GM12872 (cell line): ENCODE measurements around the gene TGFBR2.

Experiments used
- CTCF ChIP-seq: IDR thresholded peaks from 3 replicates; pipeline ENCODE4 v1.5.1; 2011; ENCODE audit warnings: low read depth, mild to moderate bottlenecking, low read length, moderate library complexity; ENCODE audit not compliant: insufficient read depth

The TGFBR2 gene

GRCh38 chr3:30578986-30579579, 27.3 kb upstream of the TGFBR2 start:
- TF ChIP-seq CTCF = no peak

GRCh38 chr3:30581067-30581585, 25.3 kb upstream of the TGFBR2 start:
- no peak for TF ChIP-seq CTCF

- no peak for TF ChIP-seq CTCF
Measured at GRCh38 chr3:30581982-30582381, 24.4 kb upstream of the TGFBR2 start.

- TF ChIP-seq CTCF = no peak
Measured at GRCh38 chr3:30583973-30584372, 22.4 kb upstream of the TGFBR2 start.

GRCh38 chr3:30585654-30586053, 20.7 kb upstream of the TGFBR2 start:
- no peak for TF ChIP-seq CTCF

GRCh38 chr3:30586096-30586805, 20.1 kb upstream of the TGFBR2 start:
- TF ChIP-seq CTCF = no peak

- TF ChIP-seq CTCF = no peak
Measured at GRCh38 chr3:30586806-30587486, 19.5 kb upstream of the TGFBR2 start.
